PC-3 (cell line): Measurements from ENCODE around the gene CA5A. TPM values are rescaled to one million over a fixed set of nuclear protein-coding genes. Genes with fewer than 3 reads are reported as not detected.

Experiments used
- ATAC-seq: fragments of 200-7000 bp; cut with Tn5 transposase; 2 replicates; pipeline ENCODE4 v1.9.1; 2020; ENCODE audit warnings: mild to moderate bottlenecking, moderate library complexity
- BruUV-seq: library from RNA; stranded (reverse); fragments of 400-500 nt; replicated peaks from 2 replicates; lab custom pipeline; 2021; lab: Mats Ljungman, UMichigan
- CTCF ChIA-PET: fragments of 300-600 bp; sonication (Branson Sonifier 250); formaldehyde crosslinking; loops from one replicate; lab custom pipeline; 2022; ENCODE audit warnings: antibody characterized with exemption; lab: Charles Lee
- POLR2A ChIA-PET: fragments of 300-600 bp; sonication (Branson Sonifier 250); formaldehyde crosslinking; loops from one replicate; lab custom pipeline; 2022; ENCODE audit warnings: antibody characterized with exemption; ENCODE audit not compliant: unreplicated experiment; lab: Charles Lee
- DNase-seq: peaks from one replicate; pipeline ENCODE4 v3.0.0-alpha.2; 2015
- H2AFZ ChIP-seq: fragments of 300-600 bp; sonication (generic); 2 replicates; pipeline ENCODE4 v1.6.0; 2016; ENCODE audit warnings: antibody characterized with exemption, low read length
- H3F3A ChIP-seq: fragments of 300-600 bp; sonication (generic); one replicate; pipeline ENCODE4 v1.6.0; 2017; ENCODE audit warnings: antibody characterized with exemption, low read length, control low read depth, mild to moderate bottlenecking; ENCODE audit not compliant: unreplicated experiment
- H3K27ac ChIP-seq: fragments of 300-600 bp; sonication (generic); 2 replicates; pipeline ENCODE4 v1.5.1; 2016; ENCODE audit warnings: mild to moderate bottlenecking, low read length
- H3K27me3 ChIP-seq: fragments of 300-600 bp; sonication (generic); 2 replicates; pipeline ENCODE4 v1.6.1; 2016; ENCODE audit warnings: low read length, mixed read lengths
- H3K36me3 ChIP-seq: fragments of 300-600 bp; sonication (generic); 2 replicates; pipeline ENCODE4 v1.6.1; 2016; ENCODE audit warnings: low read depth, mixed run types, low read length, mixed read lengths
- H3K4me1 ChIP-seq: fragments of 300-600 bp; sonication (generic); 2 replicates; pipeline ENCODE4 v1.5.1; 2016; ENCODE audit warnings: low read length; ENCODE audit not compliant: insufficient read depth
- H3K4me2 ChIP-seq: fragments of 300-600 bp; sonication (generic); 2 replicates; pipeline ENCODE4 v1.6.0; 2016; ENCODE audit warnings: low read length
- H3K4me3 ChIP-seq: fragments of 300-600 bp; sonication (generic); 2 replicates; pipeline ENCODE4 v1.5.1; 2016; ENCODE audit warnings: mild to moderate bottlenecking, low read length, mixed read lengths
- H3K79me2 ChIP-seq: fragments of 300-600 bp; sonication (generic); 2 replicates; pipeline ENCODE4 v1.6.1; 2017; ENCODE audit warnings: low read length, mixed read lengths
- H3K9ac ChIP-seq: fragments of 300-600 bp; sonication (generic); 2 replicates; pipeline ENCODE4 v1.6.0; 2016; ENCODE audit warnings: mild to moderate bottlenecking, low read length
- H3K9me2 ChIP-seq: fragments of 300-600 bp; sonication (generic); replicated peaks from 2 replicates; pipeline ENCODE4 v1.6.1; 2016; ENCODE audit warnings: mixed run types, low read length, mixed read lengths
- H3K9me3 ChIP-seq: fragments of 300-600 bp; sonication (generic); 2 replicates; pipeline ENCODE4 v1.6.1; 2016; ENCODE audit warnings: low read length, mixed read lengths
- H4K20me1 ChIP-seq: fragments of 300-600 bp; sonication (generic); 2 replicates; pipeline ENCODE4 v1.6.1; 2016; ENCODE audit warnings: low read length, mixed read lengths
- CTCF ChIP-seq: fragments of 300-600 bp; sonication (generic); conservative IDR thresholded peaks from 2 replicates; pipeline ENCODE4 v1.5.1; 2017; ENCODE audit warnings: antibody characterized with exemption, low read depth, mild to moderate bottlenecking, low read length
- EZH2 ChIP-seq: fragments of 300-600 bp; sonication (generic); IDR thresholded peaks from one replicate; pipeline ENCODE4 v1.6.1; 2017; ENCODE audit warnings: antibody characterized with exemption, mild to moderate bottlenecking, low read length; ENCODE audit not compliant: unreplicated experiment
- EZH2phosphoT487 ChIP-seq: fragments of 300-600 bp; sonication (generic); IDR thresholded peaks from 2 replicates; pipeline ENCODE4 v1.6.1; 2018; ENCODE audit warnings: mild to moderate bottlenecking, antibody characterized with exemption, low read length, borderline replicate concordance
- intact Hi-C: fragments of 100-400 bp; cut with micrococcal nuclease; formaldehyde crosslinking; loops from 2 replicates; pipeline ENCODE4 v1.9.0; 2023
- total RNA-seq: library from RNA; depleted of rRNA; stranded (reverse); fragments of >200 nt; gene quantifications from 2 replicates; pipeline ENCODE4 v1.2.3, GENCODE V29; 2014

The CA5A gene
- total RNA-seq, 1 experiment from 2014 or later: not detected

- Histone ChIP-seq H2AFZ (no peak overlapping the region), H3K4me3 (no peak overlapping the region), H3K9me2 (no peaks in the 10 kb centered on the region), H3F3A (no peaks in the 10 kb centered on the region), H3K27ac (no peak overlapping the region), H3K9me3 (no peaks in the 10 kb centered on the region), H3K9ac (no peak overlapping the region), H3K4me1 (no peaks in the 10 kb centered on the region), H3K36me3 (peaks cover 44% of the 10 kb centered on the region), H3K27me3 (no peaks in the 10 kb centered on the region), H4K20me1 (peaks cover 6% of the 10 kb centered on the region), H3K79me2 (peaks cover 89% of the 10 kb centered on the region), H3K4me2 (no peak overlapping the region)
- POLR2A ChIA-PET: no interaction called here
- ATAC-seq: no peak
- CTCF ChIA-PET: no interaction called here
- intact Hi-C loops: no loop called here
- TF ChIP-seq EZH2phosphoT487 (no peak), CTCF (no peak), EZH2 (no peak)
- no TSS peak for BruUV-seq
- no peak for DNase-seq
Observed at GRCh38 chr16:87847467-87847784, 88.9 kb downstream of the CA5A start.

GRCh38 chr16:87846705-87847466 lies 89.4 kb downstream of the CA5A start:
- Histone ChIP-seq H3K36me3 (peaks cover 44% of the 10 kb centered on the region), H4K20me1 (peaks cover 10% of the 10 kb centered on the region), H3K27ac (no peak overlapping the region), H3K9me3 (no peaks in the 10 kb centered on the region), H3K4me1 (no peaks in the 10 kb centered on the region), H3K4me3 (no peak overlapping the region), H3K79me2 (peaks cover 88% of the 10 kb centered on the region), H3K9ac (no peak overlapping the region), H3K4me2 (no peak overlapping the region), H3K9me2 (no peaks in the 10 kb centered on the region), H3K27me3 (no peaks in the 10 kb centered on the region), H2AFZ (no peak overlapping the region), H3F3A (no peaks in the 10 kb centered on the region)
- intact Hi-C loops: no loop called here
- ATAC-seq: no peak
- TF ChIP-seq EZH2phosphoT487 (no peak), CTCF (no peak), EZH2 (no peak)
- no peak for DNase-seq
- ChIA-PET CTCF (no interaction called here), POLR2A (no interaction called here)
- no TSS peak for BruUV-seq
